ENCODE data around the gene ZNF697.

DNA sequence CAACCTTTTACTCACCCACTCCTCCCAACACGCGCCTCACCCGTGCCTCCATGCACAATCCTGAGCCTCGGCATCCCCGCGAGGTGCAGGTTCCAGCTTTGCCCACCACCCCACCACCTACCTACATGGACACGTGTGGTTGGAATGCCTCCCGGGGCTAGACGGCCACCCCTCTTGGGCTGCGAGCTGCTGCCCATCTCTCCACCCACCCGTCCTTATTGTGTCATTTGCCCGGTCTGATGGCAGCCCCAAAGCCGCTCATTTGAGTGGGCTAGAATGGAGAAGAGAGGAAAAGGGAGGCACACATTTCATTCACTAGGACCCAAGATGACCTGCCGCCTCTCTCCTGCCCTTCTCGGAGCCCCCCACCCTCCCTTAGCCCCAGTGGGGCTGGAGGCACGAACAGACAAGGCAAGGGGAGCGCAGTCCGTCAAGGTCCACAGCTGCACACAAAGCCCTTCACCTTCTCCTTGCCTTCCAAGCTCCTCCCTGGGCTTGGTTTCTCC lies 785 bp downstream of the ZNF697 start:
- no peak for TF ChIP-seq TAF1 (IDR thresholded peaks at IDR 0.05; ENCODE audit: low read depth)
- no peak for TF ChIP-seq RAD21 (IDR thresholded peaks at IDR 0.05; ENCODE audit: low read depth)
- no peak for TF ChIP-seq EGR1 (IDR thresholded peaks at IDR 0.05)
- TF ChIP-seq EP300 (IDR thresholded peaks at IDR 0.05; ENCODE audit: borderline replicate concordance) = no peak
- no peak for TF ChIP-seq CEBPB (IDR thresholded peaks at IDR 0.05)
- TF ChIP-seq, protein P1, sequence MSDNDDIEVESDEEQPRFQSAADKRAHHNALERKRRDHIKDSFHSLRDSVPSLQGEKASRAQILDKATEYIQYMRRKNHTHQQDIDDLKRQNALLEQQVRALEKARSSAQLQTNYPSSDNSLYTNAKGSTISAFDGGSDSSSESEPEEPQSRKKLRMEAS (IDR thresholded peaks at IDR 0.05) = no peak
- no peak for TF ChIP-seq YY1 (IDR thresholded peaks at IDR 0.05; ENCODE audit: low read depth)

Data from Ishikawa (cell line).